ENCODE measurements around the gene TXNL4A.

The TXNL4A gene

GRCh38 chr18:79948719-79949411, 39.5 kb downstream of the TXNL4A start:
- Histone ChIP-seq H3K36me3 (replicated peaks; ENCODE audit: insufficient read depth, low read length) (no peaks in the 10 kb centered on the region), H3K9ac (ENCODE audit: low read length) (no peak overlapping the region), H3K79me2 (ENCODE audit: low read length) (peaks cover 17% of the 10 kb centered on the region; the same call in 1 of the 2 replicates), H3K27me3 (replicated peaks; ENCODE audit: insufficient read depth, low read length) (no peaks in the 10 kb centered on the region), H3K4me3 (ENCODE audit: low read length) (no peak overlapping the region), H3K9me2 (replicated peaks; ENCODE audit: insufficient read depth, low read length) (no peaks in the 10 kb centered on the region), H3K27ac (ENCODE audit: low read length) (no peak overlapping the region), H4K20me1 (ENCODE audit: insufficient read depth, low read length) (no peaks in the 10 kb centered on the region), H3K9me3 (replicated peaks; ENCODE audit: insufficient read depth, low read length) (no peaks in the 10 kb centered on the region), H3K4me2 (ENCODE audit: low read depth, low read length) (no peak overlapping the region), H3F3A (ENCODE audit: insufficient read depth, low read length) (no peaks in the 10 kb centered on the region), H3K4me1 (ENCODE audit: low read length) (no peaks in the 10 kb centered on the region), H2AFZ (ENCODE audit: low read length) (no peak overlapping the region)
- DNase-seq: no peak
- TF ChIP-seq EZH2 (optimal IDR thresholded peaks at IDR 0.05; ENCODE audit: low read depth, low read length) (no peak), EZH2phosphoT487 (IDR thresholded peaks at IDR 0.05; ENCODE audit: low read length) (no peak), CTCF (IDR thresholded peaks at IDR 0.05; ENCODE audit: low read length) (no peak)

GRCh38 chr18:79947881-79948610, 40.3 kb downstream of the TXNL4A start:
- H3F3A ChIP-seq (ENCODE audit: insufficient read depth, low read length): no peaks in the 10 kb centered on the region
- H3K4me3 ChIP-seq (ENCODE audit: low read length): no peak overlapping the region
- TF ChIP-seq CTCF (IDR thresholded peaks at IDR 0.05; ENCODE audit: low read length) (no peak), EZH2phosphoT487 (IDR thresholded peaks at IDR 0.05; ENCODE audit: low read length) (no peak), EZH2 (optimal IDR thresholded peaks at IDR 0.05; ENCODE audit: low read depth, low read length) (no peak)
- H2AFZ ChIP-seq (ENCODE audit: low read length): no peak overlapping the region
- no peak overlapping the region for H3K9ac ChIP-seq (ENCODE audit: low read length)
- DNase-seq: no peak
- H3K27me3 ChIP-seq (replicated peaks; ENCODE audit: insufficient read depth, low read length): no peaks in the 10 kb centered on the region
- no peaks in the 10 kb centered on the region for H3K9me2 ChIP-seq (replicated peaks; ENCODE audit: insufficient read depth, low read length)
- no peak overlapping the region for H3K4me2 ChIP-seq (ENCODE audit: low read depth, low read length)
- no peaks in the 10 kb centered on the region for H3K9me3 ChIP-seq (replicated peaks; ENCODE audit: insufficient read depth, low read length)
- no peaks in the 10 kb centered on the region for H3K4me1 ChIP-seq (ENCODE audit: low read length)
- no peak overlapping the region for H3K27ac ChIP-seq (ENCODE audit: low read length)
- no peaks in the 10 kb centered on the region for H3K36me3 ChIP-seq (replicated peaks; ENCODE audit: insufficient read depth, low read length)
- peaks cover 17% of the 10 kb centered on the region; the same call in 1 of the 2 replicates for H3K79me2 ChIP-seq (ENCODE audit: low read length)
- H4K20me1 ChIP-seq (ENCODE audit: insufficient read depth, low read length): no peaks in the 10 kb centered on the region

- Histone ChIP-seq H3K4me1 (ENCODE audit: low read length) (no peaks in the 10 kb centered on the region), H3K4me2 (ENCODE audit: low read depth, low read length) (no peak overlapping the region), H2AFZ (ENCODE audit: low read length) (no peak overlapping the region), H3K27me3 (replicated peaks; ENCODE audit: insufficient read depth, low read length) (no peaks in the 10 kb centered on the region), H3K9me2 (replicated peaks; ENCODE audit: insufficient read depth, low read length) (no peaks in the 10 kb centered on the region), H3K27ac (ENCODE audit: low read length) (no peak overlapping the region), H3K36me3 (replicated peaks; ENCODE audit: insufficient read depth, low read length) (no peaks in the 10 kb centered on the region), H4K20me1 (ENCODE audit: insufficient read depth, low read length) (no peaks in the 10 kb centered on the region), H3K4me3 (ENCODE audit: low read length) (no peak overlapping the region), H3K9me3 (replicated peaks; ENCODE audit: insufficient read depth, low read length) (no peaks in the 10 kb centered on the region), H3K79me2 (ENCODE audit: low read length) (peaks cover 17% of the 10 kb centered on the region; the same call in 1 of the 2 replicates), H3F3A (ENCODE audit: insufficient read depth, low read length) (no peaks in the 10 kb centered on the region), H3K9ac (ENCODE audit: low read length) (no peak overlapping the region)
- DNase-seq: no peak
- no peak for TF ChIP-seq EZH2 (optimal IDR thresholded peaks at IDR 0.05; ENCODE audit: low read depth, low read length)
- TF ChIP-seq EZH2phosphoT487 (IDR thresholded peaks at IDR 0.05; ENCODE audit: low read length): no peak
- TF ChIP-seq CTCF (IDR thresholded peaks at IDR 0.05; ENCODE audit: low read length): no peak
These were observed 41.2 kb downstream of the TXNL4A start for GRCh38 chr18:79947054-79947755.
